Endothelial cell of umbilical vein (primary cell): ENCODE data around the gene PINK1. TPM values are rescaled to one million over a fixed set of nuclear protein-coding genes. Genes with fewer than 3 reads are reported as not detected.
A peak's percentile ranks its signal among the peaks of the same experiment; 100 is the strongest.

Source experiments
- BruUV-seq: library from RNA; stranded (reverse); fragments of 400-500 nt; replicated peaks from 2 replicates; lab custom pipeline; 2021; lab: Mats Ljungman, UMichigan
- CTCF ChIA-PET: fragments of 300-600, 350-600 bp; sonication (Branson Sonifier 250); formaldehyde crosslinking; loops from one replicate; lab custom pipeline; 2021; ENCODE audit warnings: antibody characterized with exemption, inconsistent platforms; lab: Charles Lee
- POLR2A ChIA-PET: fragments of 300-600, 350-600 bp; sonication (Branson Sonifier 250); formaldehyde crosslinking; loops from one replicate; lab custom pipeline; 2021; ENCODE audit warnings: antibody characterized with exemption, inconsistent platforms; lab: Charles Lee
- DNase-seq: peaks from one replicate; pipeline ENCODE4 v3.0.0-alpha.2; 2011; ENCODE audit warnings: low read depth, low spot score
- FAIRE-seq: peaks from 2 replicates; lab custom pipeline; 2011; peaks lifted over from hg19 to GRCh38; lab: Jason Lieb, UNC
- H2AFZ ChIP-seq: 2 replicates; pipeline ENCODE4 v1.6.0; 2012; ENCODE audit warnings: low read depth, low read length, control low read depth, inconsistent platforms
- H3K27ac ChIP-seq: 2 replicates; pipeline ENCODE4 v1.5.1; 2011; ENCODE audit warnings: low read depth, mild to moderate bottlenecking, control low read depth, low read length, moderate library complexity; ENCODE audit not compliant: insufficient read depth
- H3K27me3 ChIP-seq, 2 experiments: 2 replicates each; pipeline versions ENCODE4 v1.6.0 to v1.6.1; 2011; ENCODE audit warnings: low read length in 2 of 2, mixed read lengths in 1 of 2; ENCODE audit not compliant: control insufficient read depth in 2 of 2, insufficient read depth in 2 of 2
- H3K36me3 ChIP-seq, 2 experiments: 2 replicates in 1 of 2; 3 replicates in 1 of 2; pipeline ENCODE4 v1.5.1; 2011; ENCODE audit warnings: low read length in 2 of 2, mild to moderate bottlenecking in 1 of 2, moderate library complexity in 1 of 2; ENCODE audit not compliant: control insufficient read depth in 2 of 2, insufficient read depth in 2 of 2; ENCODE audit errors: extremely low read depth in 1 of 2
- H3K4me1 ChIP-seq: 3 replicates; pipeline ENCODE4 v1.5.1; 2011; ENCODE audit warnings: mild to moderate bottlenecking, low read length; ENCODE audit not compliant: control insufficient read depth, insufficient read depth; ENCODE audit errors: extremely low read depth
- H3K4me2 ChIP-seq: 2 replicates; pipeline ENCODE4 v1.6.1; 2011; ENCODE audit warnings: low read length, control low read depth, mixed read lengths; ENCODE audit not compliant: insufficient read depth
- H3K4me3 ChIP-seq, 3 experiments: fragments of 200-600 bp in 1 of 3; sonication (generic), shearing (Covaris generic) in 1 of 3; replicated peaks in 1 of 3; 2 replicates each; pipeline ENCODE4 v1.5.1; 2011 to 2016; ENCODE audit warnings: control low read depth in 3 of 3, low read length in 3 of 3, mild to moderate bottlenecking in 2 of 3, inconsistent platforms in 1 of 3, low read depth in 1 of 3, moderate library complexity in 1 of 3; ENCODE audit not compliant: insufficient read depth in 1 of 3
- H3K79me2 ChIP-seq: 2 replicates; pipeline ENCODE4 v1.6.0; 2012; ENCODE audit warnings: low read length, inconsistent platforms; ENCODE audit not compliant: control insufficient read depth, insufficient read depth
- H3K9ac ChIP-seq: replicated peaks from 2 replicates; pipeline ENCODE3; 2011; ENCODE audit warnings: low read length, control low read depth; ENCODE audit not compliant: insufficient read depth; ENCODE audit errors: extremely low read depth
- H3K9me1 ChIP-seq: replicated peaks from 3 replicates; pipeline ENCODE4 v1.6.0; 2011; ENCODE audit warnings: mild to moderate bottlenecking, low read length; ENCODE audit not compliant: control insufficient read depth, insufficient read depth; ENCODE audit errors: extremely low read depth
- H3K9me3 ChIP-seq: replicated peaks from 2 replicates; pipeline ENCODE4 v1.5.1; 2012; ENCODE audit warnings: low read length, inconsistent platforms; ENCODE audit not compliant: control insufficient read depth, insufficient read depth
- H4K20me1 ChIP-seq: replicated peaks from 2 replicates; pipeline ENCODE3; 2011; ENCODE audit warnings: mild to moderate bottlenecking, low read length; ENCODE audit not compliant: control insufficient read depth, insufficient read depth; ENCODE audit errors: extremely low read depth
- CTCF ChIP-seq, 2 donors: IDR thresholded peaks; 1 replicate in 1 of 2; 2 replicates in 1 of 2; pipeline ENCODE4 v1.5.1; 2011; ENCODE audit warnings: low read length in 2 of 2, mild to moderate bottlenecking in 2 of 2, moderate library complexity in 2 of 2, control low read depth in 1 of 2, inconsistent platforms in 1 of 2, low read depth in 1 of 2; ENCODE audit not compliant: insufficient read depth in 1 of 2; ENCODE audit errors: extremely low read depth in 1 of 2
- GATA2 ChIP-seq: IDR thresholded peaks from 2 replicates; pipeline ENCODE4 v1.7.0; 2011; ENCODE audit warnings: low read depth, mild to moderate bottlenecking, moderate library complexity, mixed read lengths, low read length; ENCODE audit not compliant: insufficient read length, insufficient read depth
- MAX ChIP-seq: IDR thresholded peaks from 2 replicates; pipeline ENCODE4 v1.6.1; 2011; ENCODE audit not compliant: insufficient read depth, insufficient read length
- POLR2AphosphoS5 ChIP-seq: IDR thresholded peaks from 2 replicates; pipeline ENCODE4 v1.6.1; 2012; ENCODE audit warnings: low read depth, mild to moderate bottlenecking, control low read depth, low read length, moderate library complexity; ENCODE audit not compliant: insufficient read depth
- dilution Hi-C: fragments of 300-500 bp; cut with MboI; formaldehyde crosslinking; loops from one replicate; pipeline ENCODE4 v1.15.0; 2019; ENCODE audit warnings: low sequenced_read_pairs; ENCODE audit not compliant: extremely low pct_ligation_motif_present
- intact Hi-C: fragments of 100-400 bp; cut with micrococcal nuclease; formaldehyde crosslinking; loops from one replicate; pipeline ENCODE4 v1.10.0; 2022
- polyA plus RNA-seq, 4 experiments: library from polyadenylated mRNA; depleted of rRNA in 3 of 4; stranded (reverse) in 3 of 4; unstranded in 1 of 4; fragments of >200 nt; gene quantifications; 2 replicates each; pipeline versions ENCODE4 v1.2.1 to v1.2.3, GENCODE V29; 2011 to 2012; ENCODE audit warnings: missing spikeins in 1 of 4
- total RNA-seq: library from RNA; stranded (reverse); gene quantifications from 2 replicates; pipeline ENCODE4 v1.2.3, GENCODE V29; 2021

PINK1 gene
- total and polyA plus RNA-seq, 2 donors (not counting 3 experiments of a cell fraction or from before 2014, with no cell fraction given): 27.3 to 27.9 TPM

GRCh38 chr1:20685099-20685662 is 51.9 kb downstream of the PINK1 start:
- Histone ChIP-seq H3K9ac (no peak overlapping the region), H3K4me1 (peaks cover 7% of the 10 kb centered on the region), H3K9me3 (no peaks in the 10 kb centered on the region), H3K27me3 (no peaks in the 10 kb centered on the region), H4K20me1 (no peaks in the 10 kb centered on the region), H3K4me2 (peak overlapping the region; percentile 35), H3K79me2 (no peaks in the 10 kb centered on the region), H3K9me1 (no peaks in the 10 kb centered on the region), H3K27ac (no peak overlapping the region), H2AFZ (peak overlapping the region; percentile 84), H3K4me3 (no peak overlapping the region), H3K36me3 (no peaks in the 10 kb centered on the region)
- ChIA-PET POLR2A (no interaction called here), CTCF (interaction anchor here (0.5 to 0.7 kb wide), 2 partner anchors 95 to 110 kb away, joined by 3 to 5 read pairs; no protein-coding TSS in a partner anchor)
- BruUV-seq: no TSS peak
- TF ChIP-seq CTCF (IDR thresholded peaks at IDR 0.05; ENCODE audit: extremely low read depth in 1 of 2, insufficient read depth in 1 of 2, low read depth in 1 of 2, low read length in 2 of 2): no peak
- TF ChIP-seq MAX: peak; percentile 64
- no peak for TF ChIP-seq POLR2AphosphoS5
- no peak for TF ChIP-seq GATA2
- dilution Hi-C loops (no loop called here), intact Hi-C loops (no loop called here)
- FAIRE-seq (no peak), DNase-seq (peak; percentile 37)
